ENCODE data around the gene TRIM41.
"Not testable (repeated sequence)": the region's sequence is repeated elsewhere in the genome, so short reads cannot be mapped to it uniquely, and the experiment has no call there.

TRIM41 gene

DNA sequence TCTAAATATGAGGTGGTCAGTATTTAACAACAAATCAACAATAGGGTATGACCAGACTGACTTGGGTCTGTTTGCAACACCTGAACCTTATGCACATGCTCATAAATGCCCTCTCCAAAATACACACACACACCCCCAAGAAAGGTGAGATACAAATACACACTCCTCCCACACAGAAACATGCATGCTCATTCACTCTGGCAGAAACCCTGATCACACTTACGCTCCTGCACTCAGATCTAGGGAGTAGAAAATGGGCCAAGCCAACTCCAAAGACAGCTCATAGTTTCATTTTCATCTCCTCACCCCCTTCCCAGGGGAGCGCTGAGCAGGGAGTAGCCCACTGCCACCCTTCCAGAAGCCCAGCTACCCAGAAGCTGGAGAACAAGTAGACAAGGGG lies 29.4 kb upstream of the TRIM41 start:
- DNase-seq: no peak

- DNase-seq: no peak
These were observed 28.4 kb upstream of the TRIM41 start for GRCh38 chr5:181194489-181195248.

DNA sequence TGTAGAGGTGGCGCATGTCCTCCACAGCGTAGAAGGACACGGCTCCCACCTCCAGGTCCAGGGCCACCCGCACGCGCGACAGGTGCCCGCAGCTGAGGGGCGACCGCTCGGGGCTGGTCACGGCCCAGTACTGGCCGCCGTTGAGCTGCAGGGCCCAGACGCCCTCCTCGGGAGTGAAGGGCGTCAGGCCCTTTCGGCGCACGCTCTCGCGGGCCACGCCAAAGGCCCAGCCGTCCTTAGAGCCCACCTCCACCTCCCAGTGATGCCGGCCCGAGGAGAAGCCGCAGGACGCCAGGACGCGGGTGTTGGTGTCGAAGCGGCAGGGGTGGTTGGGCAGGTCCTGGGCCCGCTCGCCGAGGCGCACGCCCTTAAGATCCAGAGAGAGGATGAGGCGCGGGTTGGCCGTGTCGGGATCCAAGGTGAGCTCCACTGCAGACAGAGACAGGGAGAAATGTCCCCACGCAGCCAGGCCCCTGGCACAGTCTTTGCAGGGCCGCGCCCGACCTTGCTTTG lies 27.8 kb upstream of the TRIM41 start:
- DNase-seq: no peak

GRCh38 chr5:181197326-181197951 lies 25.6 kb upstream of the TRIM41 start:
- no peak for DNase-seq

GRCh38 chr5:181198106-181198685 lies 24.9 kb upstream of the TRIM41 start:
- DNase-seq: no peak

GRCh38 chr5:181198905-181199519 lies 24.1 kb upstream of the TRIM41 start:
- no peak for DNase-seq

GRCh38 chr5:181199881-181200638 lies 23.0 kb upstream of the TRIM41 start:
- no peak for DNase-seq

DNA sequence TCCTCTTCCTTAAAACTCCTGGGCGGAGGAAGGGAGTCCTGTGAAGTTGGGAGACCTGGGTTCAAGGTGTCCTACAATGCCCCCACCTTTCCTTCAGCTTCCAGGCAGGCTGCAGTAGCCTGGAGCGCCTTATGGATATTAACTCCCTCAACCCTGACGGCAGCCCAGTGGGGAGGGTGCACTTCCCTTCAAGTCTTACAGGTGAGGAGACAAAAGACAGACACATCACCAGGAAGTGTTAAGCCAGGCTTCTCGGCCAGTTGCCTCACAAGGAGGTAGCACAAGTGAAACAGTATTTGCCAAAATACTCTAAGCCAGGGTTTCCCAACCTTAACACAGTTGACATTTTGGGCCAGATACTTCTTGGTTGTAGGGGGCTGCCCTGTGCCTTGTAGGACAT lies 22.3 kb upstream of the TRIM41 start:
- no peak for DNase-seq

DNA sequence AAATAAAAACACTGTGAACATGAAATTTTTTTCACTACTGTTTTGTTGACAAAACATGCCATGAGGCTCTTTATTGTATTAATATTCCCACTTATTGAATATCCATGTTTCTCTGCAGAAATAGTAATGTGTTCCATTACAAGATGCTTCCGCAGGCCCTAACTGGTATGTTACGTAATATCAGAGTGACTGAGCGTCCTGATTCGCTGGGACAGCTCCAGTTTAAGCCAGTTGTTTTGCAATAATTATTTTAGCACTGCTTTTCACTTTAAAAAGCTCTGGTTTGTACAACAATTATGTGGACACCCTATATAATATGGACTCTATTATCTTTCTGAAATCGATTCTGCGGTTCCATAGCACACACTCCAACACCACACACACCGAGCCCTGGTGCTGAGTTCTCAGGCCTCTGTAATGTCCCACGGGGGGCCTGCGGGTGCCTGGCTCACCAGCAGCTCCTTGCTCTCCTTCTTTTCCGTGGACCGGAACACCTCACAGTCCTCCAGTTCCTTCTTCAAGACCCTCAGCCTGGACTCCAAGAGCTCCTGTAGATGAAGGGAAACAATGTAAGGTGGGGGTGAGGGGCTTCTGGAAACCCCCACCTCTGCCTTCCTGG lies 19.9 kb upstream of the TRIM41 start:
- DNase-seq: no peak

- no peak for DNase-seq
These were observed 19.3 kb upstream of the TRIM41 start for GRCh38 chr5:181203777-181204112.

GRCh38 chr5:181204113-181204825 lies 18.8 kb upstream of the TRIM41 start:
- no peak for DNase-seq

- no peak for DNase-seq
These were observed 18.0 kb upstream of the TRIM41 start, which contains the start of gene TRIM7 for GRCh38 chr5:181204826-181205760. Gene TRIM7 (minus strand): TSS chr5:181205196. CDS start chr5:181205110, 86 bp downstream.

GRCh38 chr5:181205761-181206649 lies 17.1 kb upstream of the TRIM41 start:
- DNase-seq: no peak

DNA sequence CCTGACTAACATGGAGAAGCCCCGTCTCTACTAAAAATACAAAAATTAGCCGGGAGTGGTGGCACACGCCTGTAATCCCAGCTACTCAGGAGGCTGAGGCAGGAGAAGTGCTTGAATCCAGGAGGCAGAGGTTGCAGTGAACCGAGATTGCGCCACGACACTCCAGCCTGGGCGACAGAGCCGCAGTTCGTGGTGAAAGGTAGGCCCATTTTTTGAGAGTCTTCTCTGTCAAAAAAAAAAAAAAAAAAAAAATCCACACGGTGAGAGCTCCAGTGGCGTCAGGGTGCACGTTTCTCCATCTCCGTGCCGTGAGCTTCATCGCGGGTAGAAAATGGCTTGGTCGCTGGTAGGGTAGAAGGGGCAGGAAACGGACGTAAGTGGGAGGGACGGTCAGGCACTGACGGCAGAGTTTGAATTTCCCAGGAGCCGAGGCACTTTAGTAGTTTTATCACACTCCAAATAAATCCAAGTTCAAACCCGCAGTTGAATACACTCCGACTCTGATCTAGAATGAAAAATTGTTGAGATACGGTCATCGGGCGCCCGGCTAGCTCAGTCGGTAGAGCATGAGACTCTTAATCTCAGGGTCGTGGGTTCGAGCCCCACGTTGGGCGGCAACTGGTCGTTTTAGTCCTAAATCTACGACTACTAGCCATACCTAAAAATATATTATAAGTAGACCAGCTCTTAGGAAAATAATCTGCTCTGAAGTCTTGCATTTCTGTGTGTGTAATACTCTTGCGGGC lies 15.7 kb upstream of the TRIM41 start:
- DNase-seq: no peak

GRCh38 chr5:181207960-181208253 lies 15.2 kb upstream of the TRIM41 start:
- DNase-seq: no peak

DNA sequence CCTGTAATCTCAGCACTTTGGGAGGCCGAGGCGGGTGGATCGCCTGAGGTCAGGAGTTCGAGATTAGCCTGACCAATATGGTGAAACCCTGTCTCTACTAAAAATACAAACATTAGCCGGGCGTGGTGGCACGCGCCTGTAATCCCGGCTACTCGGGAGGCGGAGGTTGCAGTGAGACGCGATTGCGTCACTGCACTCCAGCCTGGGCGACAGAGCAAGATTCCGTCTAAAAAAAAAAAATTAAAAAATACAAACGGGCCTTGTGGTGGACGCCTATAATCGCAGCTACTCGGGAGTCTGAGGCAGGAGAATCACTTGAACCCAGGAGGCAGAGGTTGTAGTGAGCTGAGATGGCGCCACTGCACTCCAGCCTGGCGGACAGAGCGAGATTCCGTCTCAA lies 14.1 kb upstream of the TRIM41 start:
- DNase-seq: not testable (repeated sequence)

- DNase-seq: not testable (repeated sequence)
These were observed 12.9 kb upstream of the TRIM41 start for GRCh38 chr5:181210148-181210547.

GRCh38 chr5:181210698-181211097 lies 12.4 kb upstream of the TRIM41 start:
- DNase-seq: not testable (repeated sequence)

- no peak for DNase-seq
These were observed 11.9 kb upstream of the TRIM41 start for GRCh38 chr5:181211208-181211607.
